ENCODE measurements around the gene ABHD17A.

ABHD17A gene

GRCh38 chr19:1850809-1851653 is 34.3 kb downstream of the ABHD17A start:
- no peak for DNase-seq

- DNase-seq = no peak
Observed at GRCh38 chr19:1849886-1850398, 35.4 kb downstream of the ABHD17A start.

GRCh38 chr19:1849132-1849474 is 36.2 kb downstream of the ABHD17A start:
- DNase-seq = no peak

- peak; percentile 94 for DNase-seq
Observed at GRCh38 chr19:1848399-1849131, 36.7 kb downstream of the ABHD17A start, which contains the start of gene REXO1. REXO1 (minus strand) TSS chr19:1848483; CDS start chr19:1848358, 125 bp downstream.

GRCh38 chr19:1847684-1848398 is 37.5 kb downstream of the ABHD17A start:
- DNase-seq = no peak

- no peak for DNase-seq
Observed at GRCh38 chr19:1847348-1847683, 38.0 kb downstream of the ABHD17A start.

- no peak for DNase-seq
Observed at GRCh38 chr19:1846517-1847204, 38.6 kb downstream of the ABHD17A start.

GRCh38 chr19:1845642-1846041 is 39.7 kb downstream of the ABHD17A start:
- DNase-seq = no peak

- no peak for DNase-seq
Observed at GRCh38 chr19:1845125-1845515, 40.2 kb downstream of the ABHD17A start.

- no peak for DNase-seq
Observed at GRCh38 chr19:1844513-1845124, 40.7 kb downstream of the ABHD17A start.

- no peak for DNase-seq
Observed at GRCh38 chr19:1843646-1844394, 41.5 kb downstream of the ABHD17A start.

- DNase-seq = no peak
Observed at GRCh38 chr19:1843116-1843515, 42.2 kb downstream of the ABHD17A start.

GRCh38 chr19:1841209-1841924 is 43.9 kb downstream of the ABHD17A start:
- DNase-seq = no peak

GRCh38 chr19:1840541-1841115 is 44.7 kb downstream of the ABHD17A start:
- no peak for DNase-seq

GRCh38 chr19:1839658-1840540 is 45.4 kb downstream of the ABHD17A start:
- no peak for DNase-seq

- no peak for DNase-seq
Observed at GRCh38 chr19:1837625-1838105, 47.6 kb downstream of the ABHD17A start.

- no peak for DNase-seq
Observed at GRCh38 chr19:1837222-1837565, 48.1 kb downstream of the ABHD17A start.

- DNase-seq = no peak
Observed at GRCh38 chr19:1836458-1837221, 48.7 kb downstream of the ABHD17A start.

- DNase-seq = no peak
Observed at GRCh38 chr19:1833540-1833939, 51.8 kb downstream of the ABHD17A start.

All from KG1 (cell line).